HG03521 (cell line): ENCODE results near the gene CCL22.
"Not testable (repeated sequence)": the region's sequence is repeated elsewhere in the genome, so short reads cannot be mapped to it uniquely, and the experiment has no call there.

Experiments used
- ATAC-seq: cut with Tn5 transposase; IDR thresholded peaks from one replicate; pipeline ENCODE4 v1.9.1; 2021; ENCODE audit warnings: mild to moderate bottlenecking, moderate library complexity; ENCODE audit not compliant: unreplicated experiment

CCL22 gene

DNA sequence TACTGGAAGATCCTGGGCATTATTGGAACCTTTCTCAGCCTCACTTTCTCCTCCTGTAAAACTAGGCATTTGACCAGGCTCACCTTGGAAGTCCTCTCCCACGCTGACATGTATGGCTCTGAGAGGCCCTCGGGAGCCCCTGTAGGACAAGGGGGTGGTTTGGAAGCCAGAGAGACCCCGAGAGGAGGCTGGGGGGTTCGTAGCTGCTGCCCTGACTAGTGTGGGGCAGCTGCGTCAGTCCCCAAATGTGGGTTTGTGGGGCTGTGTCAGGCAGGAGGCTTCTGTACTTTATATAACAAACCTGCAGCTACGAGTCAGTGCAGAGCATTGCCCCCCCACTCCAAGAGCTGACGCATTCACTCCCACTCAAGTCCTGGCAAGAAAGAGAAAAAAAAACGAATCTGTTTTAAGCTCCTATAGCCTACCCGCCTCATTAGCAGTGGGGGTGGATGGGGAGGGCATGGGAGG, 15.5 kb downstream of the CCL22 start:
- no peak for ATAC-seq

GRCh38 chr16:57374925-57375465, 16.4 kb downstream of the CCL22 start:
- ATAC-seq = not testable (repeated sequence)

DNA sequence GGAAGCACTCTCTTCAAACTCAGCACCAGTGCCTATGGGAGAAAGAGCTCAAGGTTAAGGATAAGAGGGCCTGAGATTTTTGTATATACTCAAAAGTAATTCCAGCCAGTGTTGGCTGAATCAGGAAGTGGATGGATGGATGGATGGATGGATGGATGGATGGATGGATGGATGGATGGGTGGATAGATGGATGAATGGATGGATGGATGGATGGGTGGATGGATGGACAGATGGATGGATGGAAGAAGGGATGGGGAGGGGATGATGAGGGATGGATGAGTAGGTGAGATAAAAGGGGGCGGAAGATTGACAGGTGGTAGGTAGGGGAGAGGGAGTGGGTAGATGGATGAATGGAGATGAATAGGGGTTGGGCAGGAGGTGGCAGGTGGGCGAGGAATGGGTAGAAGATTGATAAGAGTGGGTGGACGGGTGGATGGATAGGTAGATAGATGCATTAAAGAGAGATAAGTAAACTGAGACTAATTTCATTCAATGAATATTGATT, 17.8 kb downstream of the CCL22 start:
- ATAC-seq = no peak

- ATAC-seq = peak; percentile 53
These were observed 18.7 kb downstream of the CCL22 start for GRCh38 chr16:57377080-57377841.

GRCh38 chr16:57379579-57379978, 21.0 kb downstream of the CCL22 start:
- no peak for ATAC-seq

DNA sequence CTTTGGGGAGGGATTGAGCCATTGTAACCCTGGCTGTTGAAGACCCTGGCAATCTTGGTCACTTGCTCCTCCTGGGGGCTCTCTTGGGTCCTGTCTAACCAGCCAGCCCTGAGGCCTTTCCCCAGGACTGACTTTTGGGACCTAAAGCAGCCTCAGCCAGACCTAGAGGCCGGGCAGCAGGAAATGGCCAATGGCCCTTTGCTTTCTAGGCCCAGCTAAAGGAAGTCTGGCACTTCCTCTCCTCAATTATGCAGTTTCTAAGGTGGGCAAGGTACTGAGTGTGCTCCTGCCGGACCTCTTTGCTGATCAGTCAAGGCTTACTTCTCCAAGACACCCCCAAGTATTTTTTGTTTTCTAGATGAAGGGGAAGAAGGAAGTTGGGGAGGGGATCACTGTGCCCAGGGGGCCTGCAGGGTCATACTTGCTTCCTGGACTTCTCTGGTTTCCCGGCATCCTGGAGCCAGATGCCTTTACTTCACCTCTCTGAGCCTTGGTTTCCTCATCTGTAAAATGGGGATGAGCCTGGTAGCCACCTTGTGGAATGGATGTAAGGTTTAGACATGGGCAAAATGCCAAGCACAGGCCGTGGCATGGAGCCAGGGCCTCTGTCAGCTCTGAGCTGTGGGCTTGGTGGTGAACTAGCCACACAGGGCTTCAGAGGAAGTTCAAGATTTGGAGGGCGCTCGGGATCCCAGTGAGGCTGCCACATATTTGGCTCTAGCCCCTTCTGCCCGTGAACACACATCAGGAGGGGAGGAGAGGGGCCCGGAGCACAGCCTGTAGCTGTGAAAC, 22.3 kb downstream of the CCL22 start:
- ATAC-seq = no peak

DNA sequence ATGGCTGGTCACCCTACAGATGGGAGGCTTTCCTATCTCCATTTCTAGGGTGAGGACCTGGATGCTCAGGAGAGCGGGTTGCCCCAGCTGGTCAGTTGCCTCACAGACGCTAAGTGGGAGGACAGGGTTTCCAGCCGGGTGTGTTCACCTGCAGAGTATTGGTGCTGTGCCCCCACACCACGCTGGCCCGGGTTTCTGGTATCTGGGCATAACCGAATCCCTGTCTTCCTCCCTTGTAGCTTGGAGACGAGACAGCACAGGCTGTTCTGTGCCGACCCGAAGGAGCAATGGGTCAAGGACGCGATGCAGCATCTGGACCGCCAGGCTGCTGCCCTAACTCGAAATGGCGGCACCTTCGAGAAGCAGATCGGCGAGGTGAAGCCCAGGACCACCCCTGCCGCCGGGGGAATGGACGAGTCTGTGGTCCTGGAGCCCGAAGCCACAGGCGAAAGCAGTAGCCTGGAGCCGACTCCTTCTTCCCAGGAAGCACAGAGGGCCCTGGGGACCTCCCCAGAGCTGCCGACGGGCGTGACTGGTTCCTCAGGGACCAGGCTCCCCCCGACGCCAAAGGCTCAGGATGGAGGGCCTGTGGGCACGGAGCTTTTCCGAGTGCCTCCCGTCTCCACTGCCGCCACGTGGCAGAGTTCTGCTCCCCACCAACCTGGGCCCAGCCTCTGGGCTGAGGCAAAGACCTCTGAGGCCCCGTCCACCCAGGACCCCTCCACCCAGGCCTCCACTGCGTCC, 23.4 kb downstream of the CCL22 start:
- ATAC-seq = no peak

DNA sequence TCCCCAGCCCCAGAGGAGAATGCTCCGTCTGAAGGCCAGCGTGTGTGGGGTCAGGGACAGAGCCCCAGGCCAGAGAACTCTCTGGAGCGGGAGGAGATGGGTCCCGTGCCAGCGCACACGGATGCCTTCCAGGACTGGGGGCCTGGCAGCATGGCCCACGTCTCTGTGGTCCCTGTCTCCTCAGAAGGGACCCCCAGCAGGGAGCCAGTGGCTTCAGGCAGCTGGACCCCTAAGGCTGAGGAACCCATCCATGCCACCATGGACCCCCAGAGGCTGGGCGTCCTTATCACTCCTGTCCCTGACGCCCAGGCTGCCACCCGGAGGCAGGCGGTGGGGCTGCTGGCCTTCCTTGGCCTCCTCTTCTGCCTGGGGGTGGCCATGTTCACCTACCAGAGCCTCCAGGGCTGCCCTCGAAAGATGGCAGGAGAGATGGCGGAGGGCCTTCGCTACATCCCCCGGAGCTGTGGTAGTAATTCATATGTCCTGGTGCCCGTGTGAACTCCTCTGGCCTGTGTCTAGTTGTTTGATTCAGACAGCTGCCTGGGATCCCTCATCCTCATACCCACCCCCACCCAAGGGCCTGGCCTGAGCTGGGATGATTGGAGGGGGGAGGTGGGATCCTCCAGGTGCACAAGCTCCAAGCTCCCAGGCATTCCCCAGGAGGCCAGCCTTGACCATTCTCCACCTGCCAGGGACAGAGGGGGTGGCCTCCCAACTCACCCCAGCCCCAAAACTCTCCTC, 24.1 kb downstream of the CCL22 start:
- no peak for ATAC-seq

- ATAC-seq = no peak
These were observed 25.0 kb downstream of the CCL22 start for GRCh38 chr16:57383276-57384247.

- ATAC-seq = no peak
These were observed 25.9 kb downstream of the CCL22 start for GRCh38 chr16:57384248-57385070.

- no peak for ATAC-seq
These were observed 26.5 kb downstream of the CCL22 start for GRCh38 chr16:57385083-57385482.

GRCh38 chr16:57386381-57386951, 27.9 kb downstream of the CCL22 start:
- no peak for ATAC-seq

- ATAC-seq = no peak
These were observed 29.2 kb downstream of the CCL22 start for GRCh38 chr16:57387598-57388354.

DNA sequence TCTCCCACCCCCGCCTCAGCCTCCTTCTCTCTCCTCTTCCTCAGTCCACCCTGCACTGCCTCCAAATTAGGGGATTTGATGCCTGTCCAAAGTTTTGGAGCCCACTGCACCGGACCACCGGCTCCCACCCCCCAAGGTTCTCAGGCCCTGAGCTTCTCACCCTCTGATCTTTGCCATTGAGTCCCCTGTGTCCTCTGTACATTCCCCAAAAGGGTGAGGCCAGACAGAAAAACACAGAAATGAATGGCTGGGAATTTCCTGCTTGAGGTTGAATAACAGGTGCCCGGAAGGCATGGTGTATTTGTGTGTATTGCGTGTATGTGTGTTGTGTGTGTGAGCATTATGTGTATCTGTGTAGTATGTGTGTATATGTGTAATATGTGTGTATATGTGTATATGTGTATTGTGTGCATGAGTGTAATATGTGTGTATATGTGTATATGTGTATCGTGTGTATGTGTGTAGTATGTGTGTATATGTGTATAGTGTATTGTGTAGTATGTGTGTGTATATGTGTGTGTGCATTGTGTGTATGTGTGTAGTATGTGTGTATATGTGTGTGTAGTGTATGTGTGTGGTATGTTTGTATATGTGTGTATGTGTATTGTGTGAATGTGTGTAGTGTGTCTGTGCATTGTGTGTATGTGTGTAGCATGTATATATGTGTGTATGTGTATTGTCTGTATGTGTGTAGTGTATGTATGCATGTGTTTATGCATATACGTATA, 29.9 kb downstream of the CCL22 start:
- ATAC-seq = no peak

DNA sequence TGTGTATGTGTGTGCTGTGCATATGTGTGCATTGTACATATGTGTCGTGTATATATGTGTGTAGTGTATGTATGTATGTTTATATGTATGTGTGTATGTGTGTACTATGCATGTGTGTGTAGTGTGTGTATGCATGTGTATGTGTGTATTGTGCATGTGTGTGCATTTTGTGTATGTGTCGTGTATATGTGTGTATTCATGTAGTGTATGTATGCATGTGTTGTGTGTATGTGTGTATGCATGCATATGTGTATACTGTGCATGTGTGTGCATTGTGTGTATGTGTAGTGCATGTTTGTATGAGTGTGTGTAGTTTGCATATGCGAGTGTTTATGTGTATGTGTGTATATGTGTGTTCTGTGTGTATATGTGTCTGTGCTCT, 30.5 kb downstream of the CCL22 start:
- ATAC-seq = no peak

DNA sequence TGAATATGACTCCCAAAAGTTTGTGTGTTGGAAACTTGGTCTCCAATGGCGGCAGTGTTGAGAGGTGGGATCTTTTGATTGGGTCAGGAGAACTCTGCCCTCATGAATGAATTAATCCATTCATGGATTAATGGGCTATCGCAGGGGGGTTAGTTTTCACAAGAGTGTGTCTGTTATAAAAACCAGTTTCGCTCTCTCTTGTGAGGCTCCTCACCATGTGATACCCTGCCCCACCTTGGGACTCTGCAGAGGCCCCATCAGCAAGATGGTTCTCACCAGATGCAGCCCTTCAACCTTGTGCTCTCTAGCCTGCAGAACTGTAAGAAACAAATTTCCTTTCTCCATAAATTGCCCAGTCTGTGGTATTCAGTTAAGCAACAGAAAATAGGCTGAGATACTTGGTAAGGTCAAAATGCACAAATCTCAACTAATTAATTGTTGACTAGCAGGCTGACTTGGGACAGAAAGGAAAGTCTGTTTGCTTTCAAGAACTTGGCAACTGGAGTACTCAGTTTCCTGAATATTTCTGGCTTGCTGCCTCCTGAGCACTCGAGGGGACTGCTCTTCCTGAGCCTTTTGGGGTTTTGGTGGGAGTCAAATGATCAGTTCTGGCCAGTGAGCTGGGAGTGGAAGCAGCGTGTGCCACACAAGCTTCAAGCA, 32.2 kb downstream of the CCL22 start:
- no peak for ATAC-seq
